GM23338 (cell line): ENCODE results near the gene OR8B8. TPM values are rescaled to one million over a fixed set of nuclear protein-coding genes. Genes with fewer than 3 reads are reported as not detected.

Experiments used
- ATAC-seq: fragments of 200-7000 bp; cut with Tn5 transposase; 3 replicates; pipeline ENCODE4 v1.9.1; 2020
- DNase-seq: peaks from one replicate; pipeline ENCODE4 v3.0.0-alpha.2; 2015; ENCODE audit warnings: low spot score
- H2AFZ ChIP-seq: fragments of 200-600 bp; sonication (generic); 2 replicates; pipeline ENCODE4 v1.8.0; 2016; ENCODE audit warnings: antibody characterized with exemption, mild to moderate bottlenecking, moderate library complexity
- H3F3A ChIP-seq: fragments of 200-600 bp; sonication (generic); replicated peaks from 2 replicates; pipeline ENCODE4 v1.8.0; 2017; ENCODE audit warnings: antibody characterized with exemption, mixed run types, low read depth
- H3K27ac ChIP-seq: fragments of 200-600 bp; sonication (generic); 2 replicates; pipeline ENCODE4 v1.6.1; 2016; ENCODE audit warnings: low read depth
- H3K27me3 ChIP-seq: fragments of 200-600 bp; sonication (generic); 2 replicates; pipeline ENCODE4 v1.8.0; 2016; ENCODE audit warnings: mild to moderate bottlenecking, mixed run types, moderate library complexity; ENCODE audit not compliant: insufficient read depth
- H3K36me3 ChIP-seq: fragments of 200-600 bp; sonication (generic); 2 replicates; pipeline ENCODE4 v1.8.0; 2016; ENCODE audit warnings: mild to moderate bottlenecking; ENCODE audit not compliant: insufficient read depth
- H3K4me1 ChIP-seq: fragments of 200-600 bp; sonication (generic); 2 replicates; pipeline ENCODE4 v1.8.0; 2016; ENCODE audit warnings: mild to moderate bottlenecking, moderate library complexity; ENCODE audit not compliant: insufficient read depth
- H3K4me2 ChIP-seq: fragments of 200-600 bp; sonication (generic); 2 replicates; pipeline ENCODE4 v1.7.1; 2017; ENCODE audit warnings: mixed run types
- H3K4me3 ChIP-seq: fragments of 200-600 bp; sonication (generic); 2 replicates; pipeline ENCODE4 v1.6.1; 2016; ENCODE audit warnings: mixed run types
- H3K79me2 ChIP-seq: fragments of 200-600 bp; sonication (generic); replicated peaks from 2 replicates; pipeline ENCODE4 v1.8.0; 2017; ENCODE audit warnings: mild to moderate bottlenecking; ENCODE audit not compliant: insufficient read depth
- H3K9me2 ChIP-seq: fragments of 200-600 bp; sonication (generic); 2 replicates; pipeline ENCODE4 v1.8.0; 2017; ENCODE audit not compliant: insufficient read depth
- H4K20me1 ChIP-seq: fragments of 200-600 bp; sonication (generic); replicated peaks from 2 replicates; pipeline ENCODE4 v1.8.0; 2017; ENCODE audit warnings: mild to moderate bottlenecking; ENCODE audit not compliant: insufficient read depth
- H3K27ac Mint-ChIP-seq: 2 replicates; pipeline ENCODE4 v1.8.0; 2020; ENCODE audit warnings: inconsistent platforms, mild to moderate bottlenecking, moderate library complexity, mixed read lengths
- H3K27me3 Mint-ChIP-seq: 3 replicates; pipeline ENCODE4 v1.8.0; 2022; ENCODE audit warnings: low read depth, mild to moderate bottlenecking, moderate library complexity, mixed read lengths, inconsistent platforms; ENCODE audit not compliant: insufficient read depth, poor library complexity
- H3K36me3 Mint-ChIP-seq: 3 replicates; pipeline ENCODE4 v1.8.0; 2021; ENCODE audit warnings: low read depth, mild to moderate bottlenecking, inconsistent platforms, moderate library complexity, mixed read lengths
- H3K4me1 Mint-ChIP-seq: 3 replicates; pipeline ENCODE4 v1.8.0; 2020; ENCODE audit warnings: mild to moderate bottlenecking, inconsistent platforms, mixed read lengths
- H3K4me3 Mint-ChIP-seq: 3 replicates; pipeline ENCODE4 v1.8.0; 2021; ENCODE audit warnings: moderate library complexity, mild to moderate bottlenecking, inconsistent platforms, mixed read lengths
- H3K9me3 Mint-ChIP-seq: 3 replicates; pipeline ENCODE4 v1.8.0; 2020; ENCODE audit warnings: moderate library complexity, mild to moderate bottlenecking, inconsistent platforms, mixed read lengths
- CREB1 ChIP-seq: fragments of 250-450 bp; sonication (Bioruptor Pico); IDR thresholded peaks from 2 replicates; pipeline ENCODE4 v1.5.0; 2020; ENCODE audit warnings: low read depth, mild to moderate bottlenecking, moderate library complexity
- EZH2 ChIP-seq: fragments of 200-600 bp; sonication (generic); IDR thresholded peaks from one replicate; pipeline ENCODE4 v1.8.0; 2017; ENCODE audit warnings: antibody characterized with exemption, mild to moderate bottlenecking, low read depth; ENCODE audit not compliant: unreplicated experiment
- EZH2phosphoT487 ChIP-seq: fragments of 200-600 bp; sonication (generic); IDR thresholded peaks from one replicate; pipeline ENCODE4 v1.8.1; 2018; ENCODE audit warnings: antibody characterized with exemption; ENCODE audit not compliant: unreplicated experiment
- JUNB ChIP-seq: IDR thresholded peaks from one replicate; pipeline ENCODE4 v1.6.1; 2016; ENCODE audit warnings: antibody characterized with exemption; ENCODE audit not compliant: unreplicated experiment
- NANOG ChIP-seq: IDR thresholded peaks from 2 replicates; pipeline ENCODE4 v1.6.1; 2016; ENCODE audit warnings: antibody characterized with exemption, borderline replicate concordance
- POLR2AphosphoS5 ChIP-seq: IDR thresholded peaks from 2 replicates; pipeline ENCODE4 v1.6.1; 2016; ENCODE audit warnings: antibody characterized with exemption, low read depth
- STAT1 ChIP-seq: IDR thresholded peaks from one replicate; pipeline ENCODE4 v1.6.1; 2016; ENCODE audit warnings: antibody characterized with exemption; ENCODE audit not compliant: unreplicated experiment
- ZNF114 ChIP-seq: fragments of 250-450 bp; sonication (Bioruptor Pico); IDR thresholded peaks from 2 replicates; pipeline ENCODE4 v1.5.0; 2020; ENCODE audit warnings: mild to moderate bottlenecking, moderate library complexity
- ZNF331 ChIP-seq: fragments of 250-450 bp; sonication (Bioruptor Pico); IDR thresholded peaks from 2 replicates; pipeline ENCODE4 v1.5.0; 2020; ENCODE audit warnings: low read depth, mild to moderate bottlenecking, moderate library complexity
- polyA plus RNA-seq: library from polyadenylated mRNA; unstranded; fragments of >200 nt; fragmentation: Nextera tagmentation; extraction: Ambion mirVana; gene quantifications from 2 replicates; pipeline ENCODE4 v1.2.1, GENCODE V29; 2016
- total RNA-seq: library from RNA; depleted of rRNA; stranded (reverse); fragments of >200 nt; shearing (Covaris generic); gene quantifications from 2 replicates; pipeline ENCODE4 v1.2.3, GENCODE V29; 2014
- TF ChIP-seq, protein P1 (sequence below): IDR thresholded peaks from one replicate; pipeline ENCODE4 v1.6.1; 2018; ENCODE audit warnings: antibody characterized with exemption; ENCODE audit not compliant: unreplicated experiment
- TF ChIP-seq, protein P2 (sequence below): IDR thresholded peaks from 2 replicates; pipeline ENCODE4 v1.6.1; 2016; ENCODE audit warnings: antibody characterized with exemption
- TF ChIP-seq, protein P3 (sequence below): fragments of 250-450 bp; sonication (Bioruptor Pico); IDR thresholded peaks from 2 replicates; pipeline ENCODE4 v1.5.0; 2020; ENCODE audit warnings: mild to moderate bottlenecking, moderate library complexity

OR8B8 gene
- total and polyA plus RNA-seq, 2 experiments from 2014 or later = not detected

DNA sequence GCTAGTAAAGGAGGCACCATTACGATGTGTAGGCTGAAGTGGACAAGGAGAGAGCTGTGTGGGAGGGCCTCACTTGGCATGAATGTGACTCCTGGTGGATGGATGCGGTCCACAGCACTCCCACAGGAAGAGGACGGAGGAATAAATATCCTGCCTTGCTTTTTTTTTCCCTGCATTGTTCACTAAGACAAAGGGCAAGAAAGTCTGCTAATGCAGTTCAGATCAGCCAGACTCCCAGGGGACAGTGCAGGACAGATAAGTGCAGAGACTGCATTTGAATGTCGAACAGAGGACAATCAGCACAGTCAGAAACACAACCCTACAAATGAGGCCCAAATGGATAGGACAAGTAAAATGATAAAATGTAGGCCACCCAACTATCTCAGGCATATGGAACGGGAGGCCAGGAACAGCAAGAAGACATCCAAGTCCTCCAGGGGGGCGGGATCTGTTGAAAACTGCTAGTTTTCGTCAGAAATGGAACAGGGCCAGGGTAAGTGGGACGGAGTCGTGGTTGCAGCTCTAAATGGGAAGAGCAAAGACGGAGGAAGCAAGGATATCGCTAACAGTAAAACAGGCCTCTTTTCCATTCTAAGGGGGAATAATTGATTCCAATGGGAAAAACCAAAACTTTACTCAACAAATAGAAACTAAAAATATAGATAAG, 25.2 kb upstream of the OR8B8 start (continued):
- TF ChIP-seq, protein P1, sequence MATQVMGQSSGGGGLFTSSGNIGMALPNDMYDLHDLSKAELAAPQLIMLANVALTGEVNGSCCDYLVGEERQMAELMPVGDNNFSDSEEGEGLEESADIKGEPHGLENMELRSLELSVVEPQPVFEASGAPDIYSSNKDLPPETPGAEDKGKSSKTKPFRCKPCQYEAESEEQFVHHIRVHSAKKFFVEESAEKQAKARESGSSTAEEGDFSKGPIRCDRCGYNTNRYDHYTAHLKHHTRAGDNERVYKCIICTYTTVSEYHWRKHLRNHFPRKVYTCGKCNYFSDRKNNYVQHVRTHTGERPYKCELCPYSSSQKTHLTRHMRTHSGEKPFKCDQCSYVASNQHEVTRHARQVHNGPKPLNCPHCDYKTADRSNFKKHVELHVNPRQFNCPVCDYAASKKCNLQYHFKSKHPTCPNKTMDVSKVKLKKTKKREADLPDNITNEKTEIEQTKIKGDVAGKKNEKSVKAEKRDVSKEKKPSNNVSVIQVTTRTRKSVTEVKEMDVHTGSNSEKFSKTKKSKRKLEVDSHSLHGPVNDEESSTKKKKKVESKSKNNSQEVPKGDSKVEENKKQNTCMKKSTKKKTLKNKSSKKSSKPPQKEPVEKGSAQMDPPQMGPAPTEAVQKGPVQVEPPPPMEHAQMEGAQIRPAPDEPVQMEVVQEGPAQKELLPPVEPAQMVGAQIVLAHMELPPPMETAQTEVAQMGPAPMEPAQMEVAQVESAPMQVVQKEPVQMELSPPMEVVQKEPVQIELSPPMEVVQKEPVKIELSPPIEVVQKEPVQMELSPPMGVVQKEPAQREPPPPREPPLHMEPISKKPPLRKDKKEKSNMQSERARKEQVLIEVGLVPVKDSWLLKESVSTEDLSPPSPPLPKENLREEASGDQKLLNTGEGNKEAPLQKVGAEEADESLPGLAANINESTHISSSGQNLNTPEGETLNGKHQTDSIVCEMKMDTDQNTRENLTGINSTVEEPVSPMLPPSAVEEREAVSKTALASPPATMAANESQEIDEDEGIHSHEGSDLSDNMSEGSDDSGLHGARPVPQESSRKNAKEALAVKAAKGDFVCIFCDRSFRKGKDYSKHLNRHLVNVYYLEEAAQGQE = no peak
- TF ChIP-seq CREB1 (CRISPR knock-in tag) (no peak), JUNB (no peak), ZNF331 (CRISPR knock-in tag) (no peak), STAT1 (no peak), NANOG (no peak), EZH2phosphoT487 (no peak), EZH2 (no peak), ZNF114 (CRISPR knock-in tag) (no peak)

DNA sequence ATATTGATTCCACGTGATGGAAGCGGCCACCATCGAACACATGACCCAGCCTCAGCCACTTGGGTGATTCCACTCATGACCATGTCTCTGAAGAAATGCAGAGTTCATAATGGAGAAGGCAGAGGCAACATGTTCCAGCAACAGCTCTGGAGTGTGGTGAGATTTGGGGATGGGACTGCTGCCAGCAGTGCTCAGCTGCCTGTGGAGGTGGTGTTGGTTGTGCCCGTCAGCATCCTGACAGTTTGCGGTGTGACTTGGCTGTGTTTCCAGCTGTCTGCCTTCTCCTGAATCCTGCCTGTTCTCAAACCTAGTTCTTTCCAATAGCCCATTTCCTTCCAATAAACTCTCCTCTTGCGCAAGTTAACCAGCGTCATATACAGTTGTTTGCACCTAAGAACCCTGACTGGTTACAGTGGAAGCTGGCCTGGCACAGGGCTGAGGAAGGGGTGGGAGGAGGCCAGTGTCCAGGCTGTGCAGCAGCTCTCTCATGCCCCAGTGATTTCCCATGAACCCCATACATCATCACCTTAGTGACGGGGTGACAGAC, 22.0 kb upstream of the OR8B8 start:
- Mint-ChIP-seq H3K27ac (no peak overlapping the region), H3K27me3 (peaks cover 2% of the 10 kb centered on the region), H3K4me3 (no peak overlapping the region), H3K4me1 (no peaks in the 10 kb centered on the region; the same call in 2 of the 3 replicates), H3K9me3 (no peaks in the 10 kb centered on the region), H3K36me3 (no peaks in the 10 kb centered on the region)
- Histone ChIP-seq H3K27ac (no peak overlapping the region), H3K36me3 (no peaks in the 10 kb centered on the region), H3K4me3 (no peak overlapping the region), H3K4me2 (no peak overlapping the region), H3K4me1 (no peaks in the 10 kb centered on the region), H3K79me2 (no peaks in the 10 kb centered on the region), H3K27me3 (no peaks in the 10 kb centered on the region), H3K9me2 (no peaks in the 10 kb centered on the region), H3F3A (no peaks in the 10 kb centered on the region), H2AFZ (no peak overlapping the region), H4K20me1 (no peaks in the 10 kb centered on the region)
- DNase-seq (no peak), ATAC-seq (no peak)
- TF ChIP-seq JUNB (no peak), ZNF114 (CRISPR knock-in tag) (no peak), EZH2 (no peak), POLR2AphosphoS5 (no peak), CREB1 (CRISPR knock-in tag) (no peak), NANOG (no peak)
- TF ChIP-seq, protein P2, sequence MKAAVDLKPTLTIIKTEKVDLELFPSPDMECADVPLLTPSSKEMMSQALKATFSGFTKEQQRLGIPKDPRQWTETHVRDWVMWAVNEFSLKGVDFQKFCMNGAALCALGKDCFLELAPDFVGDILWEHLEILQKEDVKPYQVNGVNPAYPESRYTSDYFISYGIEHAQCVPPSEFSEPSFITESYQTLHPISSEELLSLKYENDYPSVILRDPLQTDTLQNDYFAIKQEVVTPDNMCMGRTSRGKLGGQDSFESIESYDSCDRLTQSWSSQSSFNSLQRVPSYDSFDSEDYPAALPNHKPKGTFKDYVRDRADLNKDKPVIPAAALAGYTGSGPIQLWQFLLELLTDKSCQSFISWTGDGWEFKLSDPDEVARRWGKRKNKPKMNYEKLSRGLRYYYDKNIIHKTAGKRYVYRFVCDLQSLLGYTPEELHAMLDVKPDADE = no peak
- TF ChIP-seq, protein P3, sequence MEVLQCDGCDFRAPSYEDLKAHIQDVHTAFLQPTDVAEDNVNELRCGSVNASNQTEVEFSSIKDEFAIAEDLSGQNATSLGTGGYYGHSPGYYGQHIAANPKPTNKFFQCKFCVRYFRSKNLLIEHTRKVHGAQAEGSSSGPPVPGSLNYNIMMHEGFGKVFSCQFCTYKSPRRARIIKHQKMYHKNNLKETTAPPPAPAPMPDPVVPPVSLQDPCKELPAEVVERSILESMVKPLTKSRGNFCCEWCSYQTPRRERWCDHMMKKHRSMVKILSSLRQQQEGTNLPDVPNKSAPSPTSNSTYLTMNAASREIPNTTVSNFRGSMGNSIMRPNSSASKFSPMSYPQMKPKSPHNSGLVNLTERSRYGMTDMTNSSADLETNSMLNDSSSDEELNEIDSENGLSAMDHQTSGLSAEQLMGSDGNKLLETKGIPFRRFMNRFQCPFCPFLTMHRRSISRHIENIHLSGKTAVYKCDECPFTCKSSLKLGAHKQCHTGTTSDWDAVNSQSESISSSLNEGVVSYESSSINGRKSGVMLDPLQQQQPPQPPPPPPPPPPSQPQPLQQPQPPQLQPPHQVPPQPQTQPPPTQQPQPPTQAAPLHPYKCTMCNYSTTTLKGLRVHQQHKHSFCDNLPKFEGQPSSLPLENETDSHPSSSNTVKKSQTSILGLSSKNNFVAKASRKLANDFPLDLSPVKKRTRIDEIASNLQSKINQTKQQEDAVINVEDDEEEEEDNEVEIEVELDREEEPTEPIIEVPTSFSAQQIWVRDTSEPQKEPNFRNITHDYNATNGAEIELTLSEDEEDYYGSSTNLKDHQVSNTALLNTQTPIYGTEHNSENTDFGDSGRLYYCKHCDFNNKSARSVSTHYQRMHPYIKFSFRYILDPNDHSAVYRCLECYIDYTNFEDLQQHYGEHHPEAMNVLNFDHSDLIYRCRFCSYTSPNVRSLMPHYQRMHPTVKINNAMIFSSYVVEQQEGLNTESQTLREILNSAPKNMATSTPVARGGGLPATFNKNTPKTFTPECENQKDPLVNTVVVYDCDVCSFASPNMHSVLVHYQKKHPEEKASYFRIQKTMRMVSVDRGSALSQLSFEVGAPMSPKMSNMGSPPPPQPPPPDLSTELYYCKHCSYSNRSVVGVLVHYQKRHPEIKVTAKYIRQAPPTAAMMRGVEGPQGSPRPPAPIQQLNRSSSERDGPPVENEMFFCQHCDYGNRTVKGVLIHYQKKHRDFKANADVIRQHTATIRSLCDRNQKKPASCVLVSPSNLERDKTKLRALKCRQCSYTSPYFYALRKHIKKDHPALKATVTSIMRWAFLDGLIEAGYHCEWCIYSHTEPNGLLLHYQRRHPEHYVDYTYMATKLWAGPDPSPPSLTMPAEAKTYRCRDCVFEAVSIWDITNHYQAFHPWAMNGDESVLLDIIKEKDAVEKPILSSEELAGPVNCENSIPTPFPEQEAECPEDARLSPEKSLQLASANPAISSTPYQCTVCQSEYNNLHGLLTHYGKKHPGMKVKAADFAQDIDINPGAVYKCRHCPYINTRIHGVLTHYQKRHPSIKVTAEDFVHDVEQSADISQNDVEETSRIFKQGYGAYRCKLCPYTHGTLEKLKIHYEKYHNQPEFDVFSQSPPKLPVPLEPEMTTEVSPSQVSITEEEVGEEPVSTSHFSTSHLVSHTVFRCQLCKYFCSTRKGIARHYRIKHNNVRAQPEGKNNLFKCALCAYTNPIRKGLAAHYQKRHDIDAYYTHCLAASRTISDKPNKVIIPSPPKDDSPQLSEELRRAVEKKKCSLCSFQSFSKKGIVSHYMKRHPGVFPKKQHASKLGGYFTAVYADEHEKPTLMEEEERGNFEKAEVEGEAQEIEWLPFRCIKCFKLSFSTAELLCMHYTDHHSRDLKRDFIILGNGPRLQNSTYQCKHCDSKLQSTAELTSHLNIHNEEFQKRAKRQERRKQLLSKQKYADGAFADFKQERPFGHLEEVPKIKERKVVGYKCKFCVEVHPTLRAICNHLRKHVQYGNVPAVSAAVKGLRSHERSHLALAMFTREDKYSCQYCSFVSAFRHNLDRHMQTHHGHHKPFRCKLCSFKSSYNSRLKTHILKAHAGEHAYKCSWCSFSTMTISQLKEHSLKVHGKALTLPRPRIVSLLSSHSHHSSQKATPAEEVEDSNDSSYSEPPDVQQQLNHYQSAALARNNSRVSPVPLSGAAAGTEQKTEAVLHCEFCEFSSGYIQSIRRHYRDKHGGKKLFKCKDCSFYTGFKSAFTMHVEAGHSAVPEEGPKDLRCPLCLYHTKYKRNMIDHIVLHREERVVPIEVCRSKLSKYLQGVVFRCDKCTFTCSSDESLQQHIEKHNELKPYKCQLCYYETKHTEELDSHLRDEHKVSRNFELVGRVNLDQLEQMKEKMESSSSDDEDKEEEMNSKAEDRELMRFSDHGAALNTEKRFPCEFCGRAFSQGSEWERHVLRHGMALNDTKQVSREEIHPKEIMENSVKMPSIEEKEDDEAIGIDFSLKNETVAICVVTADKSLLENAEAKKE (CRISPR knock-in tag) = no peak
